ENCODE results near the gene ASXL2. TPM values are rescaled to one million over a fixed set of nuclear protein-coding genes. Genes with fewer than 3 reads are reported as not detected.
"Not testable (repeated sequence)": the region's sequence is repeated elsewhere in the genome, so short reads cannot be mapped to it uniquely, and the experiment has no call there.

Gene ASXL2
- 10.0 TPM for polyA plus RNA-seq (2013, experiment 1 of 2; ENCODE audit: insufficient read length)
- polyA plus RNA-seq (2013, experiment 2 of 2; ENCODE audit: insufficient read length) = 13.9 TPM

GRCh38 chr2:25878361-25879132 is at the start of gene ASXL2:
TSS of gene ASXL2 (minus strand) at chr2:25878487. CDS start at chr2:25878222, 265 bp downstream.
- DNase-seq = peak; percentile 96

- no peak for DNase-seq
These were observed 48.9 kb upstream of the ASXL2 start for GRCh38 chr2:25926984-25927756.

- DNase-seq = no peak
These were observed 44.2 kb upstream of the ASXL2 start for GRCh38 chr2:25922501-25922900.

- DNase-seq = no peak
These were observed 42.6 kb upstream of the ASXL2 start for GRCh38 chr2:25920786-25921415.

GRCh38 chr2:25920336-25920735 is 42.0 kb upstream of the ASXL2 start:
- DNase-seq = peak; percentile 12

- DNase-seq = no peak
These were observed 39.5 kb upstream of the ASXL2 start for GRCh38 chr2:25917832-25918231.

GRCh38 chr2:25917411-25917810 is 39.1 kb upstream of the ASXL2 start:
- peak; percentile 25 for DNase-seq

- not testable (repeated sequence) for DNase-seq
These were observed 37.9 kb upstream of the ASXL2 start for GRCh38 chr2:25915944-25916772.

- DNase-seq = not testable (repeated sequence)
These were observed 37.1 kb upstream of the ASXL2 start for GRCh38 chr2:25915411-25915810.

GRCh38 chr2:25913696-25913973 is 35.3 kb upstream of the ASXL2 start:
- DNase-seq = not testable (repeated sequence)

GRCh38 chr2:25912851-25913695 is 34.8 kb upstream of the ASXL2 start:
- peak; percentile 30 for DNase-seq

GRCh38 chr2:25909574-25909973 is 31.3 kb upstream of the ASXL2 start:
- DNase-seq = not testable (repeated sequence)

- no peak for DNase-seq
These were observed 26.8 kb upstream of the ASXL2 start for GRCh38 chr2:25905126-25905525.

- no peak for DNase-seq
These were observed 25.0 kb upstream of the ASXL2 start for GRCh38 chr2:25903216-25903776.

- peak; percentile 21 for DNase-seq
These were observed 21.2 kb upstream of the ASXL2 start for GRCh38 chr2:25899404-25899970.

- no peak for DNase-seq
These were observed 19.2 kb upstream of the ASXL2 start for GRCh38 chr2:25897506-25897905.

- DNase-seq = not testable (repeated sequence)
These were observed 18.0 kb upstream of the ASXL2 start for GRCh38 chr2:25896308-25896707.

GRCh38 chr2:25895610-25896009 is 17.3 kb upstream of the ASXL2 start:
- no peak for DNase-seq

GRCh38 chr2:25895018-25895417 is 16.7 kb upstream of the ASXL2 start:
- no peak for DNase-seq

- peak; percentile 32 for DNase-seq
These were observed 16.0 kb upstream of the ASXL2 start for GRCh38 chr2:25894135-25894830.
